Measurements from ENCODE around the gene MYO3B.

DNA sequence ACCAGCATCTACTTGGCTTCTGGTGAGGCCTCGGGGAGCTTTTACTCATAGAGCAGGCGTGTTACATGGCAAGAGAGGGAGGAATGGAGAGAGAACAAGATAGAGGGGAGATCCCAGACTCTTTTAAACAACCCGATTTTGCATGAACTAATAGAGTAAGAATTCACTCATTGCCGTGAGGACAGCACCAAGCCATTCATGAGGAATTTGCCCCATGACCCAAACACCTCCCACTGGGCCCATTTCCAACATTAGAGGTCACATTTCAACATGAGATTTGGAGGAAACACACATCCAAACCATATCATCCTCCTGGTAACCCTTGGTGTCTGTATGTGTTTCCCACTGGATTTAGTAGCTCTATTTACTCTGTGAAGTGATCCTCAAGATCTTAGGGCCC lies 287.3 kb downstream of the MYO3B start:
- TF ChIP-seq EZH2phosphoT487 (IDR thresholded peaks at IDR 0.05; ENCODE audit: insufficient read depth, low read depth), result no peak
- no peak for TF ChIP-seq EZH2 (IDR thresholded peaks at IDR 0.05; ENCODE audit: insufficient read depth, poor library complexity, severe bottlenecking)

Data from GM23248 (cell line).